Measurements from ENCODE around the gene TRIM50.
A peak's percentile ranks its signal among the peaks of the same experiment; 100 is the strongest.
"Not testable (repeated sequence)": the region's sequence is repeated elsewhere in the genome, so short reads cannot be mapped to it uniquely, and the experiment has no call there.

TRIM50 gene

DNA sequence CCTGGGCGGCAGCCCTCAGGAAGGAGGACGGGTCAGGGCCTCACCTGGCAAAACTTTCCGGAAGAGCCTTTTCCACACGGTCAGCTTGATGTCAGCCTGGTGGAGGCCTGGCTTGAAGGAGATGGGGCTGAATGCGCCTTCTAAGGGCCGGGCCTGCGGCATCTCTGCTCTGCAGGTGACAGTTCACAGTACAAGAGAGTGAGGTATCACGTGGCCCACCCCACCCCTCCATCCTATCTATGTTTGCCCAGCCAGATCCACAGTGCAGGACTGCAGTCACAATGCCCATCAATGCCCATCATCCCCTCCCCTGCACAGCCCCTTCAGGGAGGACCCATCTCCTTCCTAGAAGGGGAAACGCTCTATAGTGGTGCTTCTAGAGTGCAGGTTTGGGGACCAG lies 11.4 kb downstream of the TRIM50 start:
- H3K4me3 ChIP-seq (ENCODE audit: low read depth, low read length) = no peak overlapping the region
- TF ChIP-seq, protein P1, sequence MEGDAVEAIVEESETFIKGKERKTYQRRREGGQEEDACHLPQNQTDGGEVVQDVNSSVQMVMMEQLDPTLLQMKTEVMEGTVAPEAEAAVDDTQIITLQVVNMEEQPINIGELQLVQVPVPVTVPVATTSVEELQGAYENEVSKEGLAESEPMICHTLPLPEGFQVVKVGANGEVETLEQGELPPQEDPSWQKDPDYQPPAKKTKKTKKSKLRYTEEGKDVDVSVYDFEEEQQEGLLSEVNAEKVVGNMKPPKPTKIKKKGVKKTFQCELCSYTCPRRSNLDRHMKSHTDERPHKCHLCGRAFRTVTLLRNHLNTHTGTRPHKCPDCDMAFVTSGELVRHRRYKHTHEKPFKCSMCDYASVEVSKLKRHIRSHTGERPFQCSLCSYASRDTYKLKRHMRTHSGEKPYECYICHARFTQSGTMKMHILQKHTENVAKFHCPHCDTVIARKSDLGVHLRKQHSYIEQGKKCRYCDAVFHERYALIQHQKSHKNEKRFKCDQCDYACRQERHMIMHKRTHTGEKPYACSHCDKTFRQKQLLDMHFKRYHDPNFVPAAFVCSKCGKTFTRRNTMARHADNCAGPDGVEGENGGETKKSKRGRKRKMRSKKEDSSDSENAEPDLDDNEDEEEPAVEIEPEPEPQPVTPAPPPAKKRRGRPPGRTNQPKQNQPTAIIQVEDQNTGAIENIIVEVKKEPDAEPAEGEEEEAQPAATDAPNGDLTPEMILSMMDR (IDR thresholded peaks at IDR 0.05; ENCODE audit: borderline replicate concordance, insufficient read depth, low read depth, low read length) = no peak

DNA sequence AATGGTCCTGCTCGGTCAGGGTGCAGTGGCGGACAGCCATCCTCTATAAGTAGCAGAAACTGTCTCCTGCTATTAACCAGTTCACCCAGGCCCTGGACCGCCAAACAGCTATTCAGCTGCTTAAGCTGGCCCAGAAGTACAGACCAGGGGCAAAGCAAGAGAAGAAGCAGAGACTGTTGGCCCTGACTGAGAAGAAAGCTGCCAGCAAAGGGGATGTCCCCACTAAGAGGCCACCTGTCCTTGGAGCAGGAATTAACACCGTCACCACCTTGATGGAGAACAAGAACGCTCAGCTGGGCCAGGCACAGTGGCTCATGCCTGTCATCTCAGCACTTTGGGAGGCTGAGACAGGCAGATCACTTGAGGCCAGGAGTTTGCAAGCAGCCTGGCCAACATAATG lies 13.6 kb downstream of the TRIM50 start:
- TF ChIP-seq, protein P1 (IDR thresholded peaks at IDR 0.05; ENCODE audit: borderline replicate concordance, insufficient read depth, low read depth, low read length) = no peak

DNA sequence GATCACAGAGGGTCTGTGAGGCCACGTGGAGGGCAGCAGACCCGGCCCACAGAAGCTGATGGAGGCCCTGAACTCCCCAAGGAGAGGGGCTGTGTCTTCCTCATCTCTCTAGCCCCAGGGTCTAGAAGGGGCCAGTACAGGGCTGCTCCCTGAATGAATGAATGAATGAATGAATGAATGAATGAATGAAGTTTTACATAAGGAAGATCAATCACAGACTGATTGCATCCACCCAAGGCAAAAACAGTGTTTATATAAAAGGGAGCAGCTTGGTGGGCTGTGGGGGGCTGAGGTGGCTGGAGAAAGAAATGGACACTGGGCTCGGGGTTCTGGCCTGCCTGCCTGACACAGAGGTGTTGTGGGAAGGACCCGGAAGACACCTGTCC lies 14.4 kb downstream of the TRIM50 start:
- TF ChIP-seq, protein P1 (IDR thresholded peaks at IDR 0.05; ENCODE audit: borderline replicate concordance, insufficient read depth, low read depth, low read length) = no peak
- H3K4me3 ChIP-seq (ENCODE audit: low read depth, low read length) = no peak overlapping the region

More for the DNA sequence above, 13.6 kb downstream of the TRIM50 start:
- no peak overlapping the region for H3K4me3 ChIP-seq (ENCODE audit: low read depth, low read length)

DNA sequence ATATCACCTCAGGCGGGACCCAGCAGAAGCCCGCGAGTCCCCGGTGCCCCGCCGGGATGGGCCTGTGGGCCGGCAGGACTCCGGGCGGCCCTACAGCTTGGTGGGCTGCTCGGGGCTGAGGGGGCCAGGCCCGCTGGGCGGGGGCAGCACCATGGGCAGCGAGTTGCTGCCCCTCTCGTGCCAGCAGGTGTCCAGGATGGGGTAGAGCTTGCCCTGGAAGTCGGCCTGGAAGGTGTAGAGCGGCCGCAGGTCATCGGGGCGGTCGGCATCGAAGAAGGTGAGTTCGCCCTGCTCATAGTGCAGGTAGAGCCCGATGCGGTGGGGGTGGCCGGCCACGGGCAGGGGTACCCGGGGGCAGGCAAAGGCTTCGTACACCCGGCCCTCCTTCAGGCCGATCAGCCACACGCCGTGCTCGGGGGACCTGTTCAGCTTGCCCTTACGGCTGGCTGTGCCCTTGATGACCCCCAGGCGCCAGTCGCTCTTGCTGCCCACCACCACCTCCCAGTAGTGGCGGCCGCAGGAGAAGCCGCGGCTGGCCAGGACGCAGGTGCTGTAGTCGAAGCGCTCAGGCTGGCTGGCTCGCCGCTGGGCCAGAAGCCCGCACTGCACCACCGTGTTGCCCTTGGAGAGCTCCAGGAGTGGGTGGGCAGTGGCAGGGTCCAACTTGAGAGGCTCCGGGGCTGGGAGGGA lies 14.9 kb downstream of the TRIM50 start:
- TF ChIP-seq, protein P1 (IDR thresholded peaks at IDR 0.05; ENCODE audit: borderline replicate concordance, insufficient read depth, low read depth, low read length) = no peak
- no peak overlapping the region for H3K4me3 ChIP-seq (ENCODE audit: low read depth, low read length)

DNA sequence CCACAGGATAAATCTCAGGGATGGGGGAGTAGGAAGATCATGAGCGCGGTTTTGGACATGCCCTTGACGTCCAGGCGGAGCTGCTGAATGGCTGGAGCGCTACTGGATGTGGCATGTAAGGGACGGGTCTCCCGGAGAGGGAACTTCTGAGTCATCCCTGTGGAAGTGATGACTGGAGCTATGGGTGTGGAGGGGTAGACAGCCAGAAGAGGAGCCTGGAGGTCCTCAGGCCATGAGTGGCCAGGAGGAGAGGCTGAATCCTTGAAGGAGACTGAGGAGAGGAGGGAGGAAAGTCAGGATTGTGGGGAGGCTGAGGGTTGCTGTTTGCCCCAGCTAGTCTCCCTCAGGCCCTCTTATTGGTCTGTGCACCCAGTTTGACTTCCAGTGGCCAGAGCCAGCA lies 16.5 kb downstream of the TRIM50 start:
- H3K4me3 ChIP-seq (ENCODE audit: low read depth, low read length) = not testable (repeated sequence)

DNA sequence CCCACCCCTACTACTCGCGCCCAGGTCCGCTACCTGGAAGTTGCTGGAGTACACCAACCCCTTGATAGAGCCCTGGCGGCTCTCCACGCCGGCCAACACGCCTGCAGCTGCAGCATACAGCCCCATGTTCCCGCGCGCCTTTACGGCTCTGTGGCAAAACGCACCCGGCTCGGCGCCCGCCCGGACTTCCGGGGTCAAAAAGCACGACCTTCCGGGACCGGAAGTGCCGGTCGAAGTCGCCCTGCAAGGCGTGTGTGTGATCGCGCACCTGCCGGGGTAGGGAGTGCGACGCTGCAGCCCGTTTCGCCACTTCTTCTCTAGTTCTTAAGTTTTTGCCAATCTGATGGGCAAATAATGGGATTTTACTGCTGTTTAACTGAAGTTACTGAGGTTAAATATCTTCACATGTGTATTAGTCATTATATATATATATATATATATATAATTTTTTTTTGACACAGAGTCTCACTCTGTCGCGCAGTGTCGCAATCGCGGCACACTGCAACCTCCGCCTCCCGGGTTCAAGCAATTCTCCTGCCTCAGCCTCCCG lies 19.1 kb downstream of the TRIM50 start, which contains the start of gene NSUN5:
TSS of gene NSUN5 (minus strand) at position 162 of the 550 bp plus-strand sequence. CDS start at position 126, 36 bp downstream.
- peak within 1 kb of the TSS; percentile 78 for H3K4me3 ChIP-seq (ENCODE audit: low read depth, low read length)
- TF ChIP-seq, protein P1 (IDR thresholded peaks at IDR 0.05; ENCODE audit: borderline replicate concordance, insufficient read depth, low read depth, low read length) = no peak

DNA sequence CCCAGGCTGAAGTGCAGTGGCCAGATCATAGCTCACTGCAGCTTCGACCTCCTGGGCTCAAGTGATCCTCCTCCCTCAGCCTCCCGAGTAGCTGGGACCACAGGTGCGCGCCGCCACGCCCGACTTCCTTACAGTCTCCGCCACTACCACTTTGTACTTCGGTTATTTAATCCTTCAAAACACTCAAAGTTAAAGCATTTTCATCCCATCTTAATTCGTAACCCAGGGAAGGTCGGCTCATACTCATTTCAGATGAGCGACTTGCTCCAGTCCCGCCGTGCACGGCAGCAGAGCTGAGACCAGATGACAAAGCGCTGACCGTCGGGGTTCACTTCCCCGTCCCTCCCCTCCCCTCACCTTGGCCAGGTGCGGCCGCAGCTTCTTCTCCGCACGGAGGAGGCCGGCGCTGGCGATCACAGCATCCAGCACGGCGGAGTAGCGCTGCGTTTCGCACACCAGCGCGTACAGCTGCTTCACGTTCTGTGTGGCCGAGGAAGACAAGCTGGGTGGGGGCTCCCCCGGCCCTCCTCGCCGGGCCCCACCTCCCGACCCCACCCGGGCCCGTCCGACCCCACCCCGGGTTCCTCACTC lies 19.7 kb downstream of the TRIM50 start:
- TF ChIP-seq, protein P1 (IDR thresholded peaks at IDR 0.05; ENCODE audit: borderline replicate concordance, insufficient read depth, low read depth, low read length) = no peak
- H3K4me3 ChIP-seq (ENCODE audit: low read depth, low read length) = peak overlapping the region; percentile 78
